Activated CD8-positive, alpha-beta memory T cell treated with anti-CD3 and anti-CD28 coated beads, Interleukin-2, amount 50 U/mL, for 24 hours (primary cell): Measurements from ENCODE around the gene RNPC3.
"Not testable (repeated sequence)": the region's sequence is repeated elsewhere in the genome, so short reads cannot be mapped to it uniquely, and the experiment has no call there.

Experiments used
- DNase-seq: peaks from one replicate; pipeline ENCODE4 v3.0.0-alpha.2; 2020; ENCODE audit errors: extremely low read depth

Gene RNPC3

GRCh38 chr1:103560427-103560826, 34.9 kb downstream of the RNPC3 start:
- DNase-seq = no peak

- not testable (repeated sequence) for DNase-seq
Measured at GRCh38 chr1:103561124-103561523, 35.6 kb downstream of the RNPC3 start.

GRCh38 chr1:103561643-103562395, 36.3 kb downstream of the RNPC3 start:
- no peak for DNase-seq

- DNase-seq = no peak
Measured at GRCh38 chr1:103563056-103563455, 37.6 kb downstream of the RNPC3 start.

- DNase-seq = no peak
Measured at GRCh38 chr1:103569493-103569892, 44.0 kb downstream of the RNPC3 start.

GRCh38 chr1:103571289-103571688, 45.8 kb downstream of the RNPC3 start, which contains the start of gene AMY2B:
Gene AMY2B, plus strand, starts transcription at chr1:103571589. Its CDS starts 14 bp downstream, at chr1:103571603.
- DNase-seq = not testable (repeated sequence)

GRCh38 chr1:103576065-103576464, 50.6 kb downstream of the RNPC3 start:
- DNase-seq = no peak

- DNase-seq = not testable (repeated sequence)
Measured at GRCh38 chr1:103576784-103577183, 51.3 kb downstream of the RNPC3 start.

GRCh38 chr1:103582464-103582863, 57.0 kb downstream of the RNPC3 start:
- DNase-seq = no peak

- DNase-seq = no peak
Measured at GRCh38 chr1:103583887-103584286, 58.4 kb downstream of the RNPC3 start.

- no peak for DNase-seq
Measured at GRCh38 chr1:103584537-103584936, 59.0 kb downstream of the RNPC3 start.

- not testable (repeated sequence) for DNase-seq
Measured at GRCh38 chr1:103602740-103603139, 77.2 kb downstream of the RNPC3 start.
